IPS-11a (cell line): ENCODE measurements around the gene MYBPH.

Experiments used
- H3K4me3 ChIP-seq: one replicate; pipeline ENCODE4 v1.5.1; 2013; ENCODE audit warnings: low read depth, low read length, control low read depth

The MYBPH gene

GRCh38 chr1:203150511-203151297 lies 24.9 kb downstream of the MYBPH start:
- no peak overlapping the region for H3K4me3 ChIP-seq

- H3K4me3 ChIP-seq: no peak overlapping the region
These were observed 26.3 kb downstream of the MYBPH start for GRCh38 chr1:203149188-203149840.

GRCh38 chr1:203148579-203148978 lies 27.0 kb downstream of the MYBPH start:
- no peak overlapping the region for H3K4me3 ChIP-seq

- H3K4me3 ChIP-seq: no peak overlapping the region
These were observed 27.5 kb downstream of the MYBPH start for GRCh38 chr1:203148127-203148526.

GRCh38 chr1:203147376-203147775 lies 28.2 kb downstream of the MYBPH start:
- no peak overlapping the region for H3K4me3 ChIP-seq

GRCh38 chr1:203146537-203146936 lies 29.1 kb downstream of the MYBPH start:
- no peak overlapping the region for H3K4me3 ChIP-seq

GRCh38 chr1:203146042-203146369 lies 29.6 kb downstream of the MYBPH start:
- no peak overlapping the region for H3K4me3 ChIP-seq

- H3K4me3 ChIP-seq: no peak overlapping the region
These were observed 30.1 kb downstream of the MYBPH start for GRCh38 chr1:203145321-203146041.

GRCh38 chr1:203144661-203145060 lies 31.0 kb downstream of the MYBPH start:
- H3K4me3 ChIP-seq: no peak overlapping the region

- H3K4me3 ChIP-seq: no peak overlapping the region
These were observed 32.0 kb downstream of the MYBPH start for GRCh38 chr1:203143641-203144040.

- H3K4me3 ChIP-seq: no peak overlapping the region
These were observed 32.8 kb downstream of the MYBPH start for GRCh38 chr1:203142684-203143408.

- H3K4me3 ChIP-seq: no peak overlapping the region
These were observed 33.5 kb downstream of the MYBPH start for GRCh38 chr1:203142124-203142523.

- H3K4me3 ChIP-seq: no peak overlapping the region
These were observed 34.7 kb downstream of the MYBPH start for GRCh38 chr1:203140743-203141520.

- H3K4me3 ChIP-seq: no peak overlapping the region
These were observed 35.6 kb downstream of the MYBPH start for GRCh38 chr1:203139976-203140475.

GRCh38 chr1:203138066-203138465 lies 37.6 kb downstream of the MYBPH start:
- no peak overlapping the region for H3K4me3 ChIP-seq

GRCh38 chr1:203137324-203137723 lies 38.3 kb downstream of the MYBPH start:
- H3K4me3 ChIP-seq: no peak overlapping the region

GRCh38 chr1:203136409-203137042 lies 39.1 kb downstream of the MYBPH start:
- no peak overlapping the region for H3K4me3 ChIP-seq

- no peak overlapping the region for H3K4me3 ChIP-seq
These were observed 39.9 kb downstream of the MYBPH start for GRCh38 chr1:203135636-203136305.

GRCh38 chr1:203133970-203134725 lies 41.5 kb downstream of the MYBPH start:
- no peak overlapping the region for H3K4me3 ChIP-seq
